WI38 (cell line): ENCODE data around the gene ACOT9.

Source experiments
- H3K4me3 ChIP-seq: 2 replicates; pipeline ENCODE4 v1.5.1; 2011; ENCODE audit warnings: low read depth, mild to moderate bottlenecking, control low read depth, low read length
- CTCF ChIP-seq: IDR thresholded peaks from 2 replicates; pipeline ENCODE4 v1.5.1; 2012; ENCODE audit warnings: low read depth, mild to moderate bottlenecking, control low read depth, low read length

ACOT9 gene

GRCh38 chrX:23742697-23743622 is at the start of gene ACOT9:
Gene ACOT9 (minus strand): TSS chrX:23743276. CDS start chrX:23743144, 132 bp downstream.
- H3K4me3 ChIP-seq, result peak within 1 kb of the TSS; percentile 73
- no peak for TF ChIP-seq CTCF

GRCh38 chrX:23790155-23790497 is 47.0 kb upstream of the ACOT9 start:
- no peak for TF ChIP-seq CTCF
- H3K4me3 ChIP-seq, result no peak overlapping the region

GRCh38 chrX:23789386-23790154 is 46.5 kb upstream of the ACOT9 start:
- TF ChIP-seq CTCF, result no peak

GRCh38 chrX:23788946-23789345 is 45.9 kb upstream of the ACOT9 start:
- no peak overlapping the region for H3K4me3 ChIP-seq
- no peak for TF ChIP-seq CTCF

More at GRCh38 chrX:23789386-23790154, 46.5 kb upstream of the ACOT9 start:
- no peak overlapping the region for H3K4me3 ChIP-seq

- TF ChIP-seq CTCF, result no peak
- H3K4me3 ChIP-seq, result no peak overlapping the region
Observed at GRCh38 chrX:23788521-23788920, 45.4 kb upstream of the ACOT9 start.

- no peak for TF ChIP-seq CTCF
- no peak overlapping the region for H3K4me3 ChIP-seq
Observed at GRCh38 chrX:23787745-23788118, 44.7 kb upstream of the ACOT9 start.
